Measurements from ENCODE around the gene ZBP1.

ZBP1 gene

DNA sequence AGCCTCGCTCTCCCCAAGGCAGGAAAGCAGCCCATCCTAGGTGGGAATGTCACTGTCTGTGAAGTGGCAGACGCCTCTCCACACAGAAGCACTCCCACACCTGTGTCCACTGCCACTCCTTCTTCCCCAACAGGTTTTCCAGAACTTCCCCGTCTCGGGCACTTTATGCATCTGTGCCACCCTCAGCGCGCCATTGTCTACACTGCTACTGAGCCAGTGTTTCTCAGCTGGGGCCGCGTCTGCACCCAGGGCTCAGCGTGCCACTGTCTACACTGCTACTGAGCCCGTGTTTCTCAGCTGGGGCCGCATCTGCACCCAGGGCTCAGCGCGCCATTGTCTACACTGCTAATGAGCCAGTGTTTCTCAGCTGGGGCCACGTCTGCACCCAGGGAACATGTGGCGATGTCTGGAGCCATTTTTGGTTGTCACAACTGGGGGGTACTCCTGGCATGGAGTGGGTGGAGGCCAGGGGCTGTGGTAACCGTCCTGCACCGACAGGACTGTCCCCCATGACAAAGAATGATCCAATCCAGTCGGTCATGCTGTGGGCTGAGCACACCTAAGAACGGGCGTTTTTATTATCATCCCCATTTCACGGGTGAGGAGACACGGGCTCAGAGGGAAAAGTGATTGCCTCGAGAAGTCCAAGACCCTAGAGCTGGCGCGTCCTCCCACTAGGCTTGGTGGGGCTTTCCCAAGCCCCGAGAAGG, 41.7 kb upstream of the ZBP1 start:
- TF ChIP-seq REST (IDR thresholded peaks at IDR 0.05; ENCODE audit: low read depth): no peak
- 0 out of 2 replicates have a peak, but pooled peaks have one; percentile 7 for TF ChIP-seq ZBTB7A (IDR thresholded peaks at IDR 0.05; ENCODE audit: low read depth)

DNA sequence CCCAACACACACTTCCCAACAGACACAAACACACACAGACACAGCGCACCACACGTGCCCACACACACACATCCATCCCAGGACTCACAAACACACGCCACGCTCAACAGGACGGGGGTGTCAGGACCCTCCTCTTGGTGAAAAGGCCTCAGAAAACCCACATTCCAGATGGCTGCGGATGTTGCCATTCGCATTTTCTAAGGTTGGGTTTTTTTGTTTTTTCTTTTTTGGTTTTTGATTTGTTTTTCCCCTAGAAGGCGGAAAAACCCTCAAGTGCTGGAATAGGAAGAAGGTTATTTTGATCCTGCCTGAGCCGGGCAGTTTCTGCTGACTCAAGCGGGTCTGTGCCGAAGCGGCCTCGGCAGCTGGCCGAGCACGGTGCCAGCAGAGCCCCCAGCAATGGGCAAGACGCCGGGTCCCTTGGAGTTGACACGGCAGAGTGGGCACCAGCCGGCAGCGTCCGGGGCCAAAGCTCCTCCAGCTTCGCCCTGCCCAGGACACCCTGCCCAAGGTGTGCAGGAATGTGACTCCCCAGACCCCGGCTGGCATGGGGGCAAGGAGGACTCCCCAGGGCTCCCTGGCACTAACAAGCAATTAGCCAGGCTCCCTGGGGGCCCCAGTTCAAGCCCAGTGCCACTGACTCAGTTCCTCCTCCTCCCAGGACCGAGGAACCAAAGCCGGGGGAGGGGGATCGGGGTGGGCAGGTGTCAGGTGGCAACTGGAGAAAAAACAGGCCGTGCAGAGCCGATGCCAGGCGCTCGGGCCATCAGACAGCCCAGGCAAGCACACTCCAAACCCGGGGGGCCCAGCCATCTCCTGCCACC, 40.9 kb upstream of the ZBP1 start:
- no peak for TF ChIP-seq NFIC (IDR thresholded peaks at IDR 0.05)
- no peak for TF ChIP-seq TAF1 (IDR thresholded peaks at IDR 0.05; ENCODE audit: low read depth)
- TF ChIP-seq TCF12 (IDR thresholded peaks at IDR 0.05; ENCODE audit: low read depth): peak; percentile 51
- peak; percentile 46; the same call in 1 of the 2 replicates for TF ChIP-seq ZBTB7A (IDR thresholded peaks at IDR 0.05; ENCODE audit: low read depth)
- TF ChIP-seq MAX (IDR thresholded peaks at IDR 0.05): no peak
- TF ChIP-seq TEAD4 (IDR thresholded peaks at IDR 0.05): 0 out of 2 replicates have a peak, but pooled peaks have one; percentile 9
- TF ChIP-seq REST (IDR thresholded peaks at IDR 0.05; ENCODE audit: low read depth): no peak

DNA sequence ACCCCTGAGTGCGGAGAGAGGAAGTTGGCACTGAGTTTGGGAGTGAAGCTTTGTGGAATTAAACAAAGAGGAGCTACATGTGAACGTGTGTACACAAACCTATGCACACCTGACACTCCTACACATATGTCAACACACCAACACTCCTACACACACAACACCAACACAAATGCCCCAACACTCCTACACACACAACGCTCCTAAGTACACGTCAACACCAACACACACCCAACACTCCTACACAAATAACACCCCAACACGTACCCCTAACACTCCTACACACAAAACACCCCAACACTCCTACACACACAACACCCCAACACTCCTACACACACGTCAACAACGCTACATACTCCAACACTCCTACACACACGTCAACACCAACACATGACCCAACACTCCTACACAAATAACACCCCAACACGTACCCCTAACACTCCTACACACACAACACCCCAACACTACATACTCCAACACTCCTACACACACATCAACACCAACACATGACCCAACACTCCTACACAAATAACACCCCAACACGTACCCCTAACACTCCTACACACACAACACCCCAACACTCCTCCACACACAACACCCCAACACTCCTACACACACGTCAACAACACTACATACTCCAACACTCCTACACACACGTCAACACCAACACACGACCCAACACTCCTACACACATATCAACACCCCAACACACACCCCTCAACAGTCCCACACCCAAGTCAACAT, 40.1 kb upstream of the ZBP1 start:
- TF ChIP-seq RAD21 (IDR thresholded peaks at IDR 0.05; ENCODE audit: low read depth) (no peak), FOXM1 (IDR thresholded peaks at IDR 0.05; ENCODE audit: borderline replicate concordance, low read depth) (no peak), EGR1 (IDR thresholded peaks at IDR 0.05) (no peak), TCF12 (IDR thresholded peaks at IDR 0.05; ENCODE audit: low read depth) (no peak), TEAD4 (IDR thresholded peaks at IDR 0.05) (no peak), NFIC (IDR thresholded peaks at IDR 0.05) (no peak), EP300 (IDR thresholded peaks at IDR 0.05; ENCODE audit: borderline replicate concordance) (no peak), TAF1 (IDR thresholded peaks at IDR 0.05; ENCODE audit: low read depth) (no peak), YY1 (IDR thresholded peaks at IDR 0.05; ENCODE audit: low read depth) (no peak), USF1 (IDR thresholded peaks at IDR 0.05) (no peak), CREB1 (IDR thresholded peaks at IDR 0.05; ENCODE audit: low read depth) (no peak), MAX (IDR thresholded peaks at IDR 0.05) (no peak), CEBPB (IDR thresholded peaks at IDR 0.05) (no peak), ZBTB7A (IDR thresholded peaks at IDR 0.05; ENCODE audit: low read depth) (no peak)

DNA sequence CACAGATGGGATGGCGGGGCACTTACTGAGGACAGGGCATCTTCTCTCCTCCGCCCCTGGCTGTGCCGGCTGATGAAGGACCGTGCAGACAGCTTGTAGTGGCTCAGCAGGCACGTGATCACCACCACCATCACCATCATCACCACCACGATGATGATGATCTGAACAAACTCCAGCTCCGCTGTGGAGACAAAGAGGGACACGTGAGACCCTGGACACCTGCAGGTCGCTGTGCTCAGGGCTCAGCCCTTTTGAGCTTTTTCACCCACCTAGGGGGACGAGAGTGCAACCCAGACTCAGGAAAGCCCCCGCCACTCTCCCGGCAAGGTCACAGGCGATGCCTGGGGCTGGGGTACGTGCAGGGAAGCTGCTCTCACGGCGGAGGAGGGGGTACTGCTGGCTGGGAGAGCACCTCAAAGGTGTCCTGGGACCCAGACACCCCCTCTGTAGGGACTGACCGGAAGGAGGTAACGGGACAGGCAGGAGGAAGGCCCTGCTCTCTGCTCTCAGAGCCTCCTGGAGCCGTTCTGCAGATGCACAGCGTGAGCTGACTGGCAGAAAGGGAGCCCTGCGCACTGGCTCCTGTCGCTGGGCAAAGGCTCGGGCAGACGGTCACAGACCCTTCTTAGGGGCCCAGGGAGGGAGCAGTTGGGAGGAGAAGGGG, 39.4 kb upstream of the ZBP1 start:
- no peak for TF ChIP-seq NFIC (IDR thresholded peaks at IDR 0.05)
- no peak for TF ChIP-seq EP300 (IDR thresholded peaks at IDR 0.05; ENCODE audit: borderline replicate concordance)
- no peak for TF ChIP-seq ZBTB7A (IDR thresholded peaks at IDR 0.05; ENCODE audit: low read depth)
- TF ChIP-seq CREB1 (IDR thresholded peaks at IDR 0.05; ENCODE audit: low read depth): no peak
- no peak for TF ChIP-seq TEAD4 (IDR thresholded peaks at IDR 0.05)
- TF ChIP-seq CEBPB (IDR thresholded peaks at IDR 0.05): no peak
- TF ChIP-seq RAD21 (IDR thresholded peaks at IDR 0.05; ENCODE audit: low read depth): no peak
- no peak for TF ChIP-seq USF1 (IDR thresholded peaks at IDR 0.05)
- no peak for TF ChIP-seq MAX (IDR thresholded peaks at IDR 0.05)
- TF ChIP-seq REST (IDR thresholded peaks at IDR 0.05; ENCODE audit: low read depth): no peak
- TF ChIP-seq TCF12 (IDR thresholded peaks at IDR 0.05; ENCODE audit: low read depth): no peak
